GM21367 (cell line): Measurements from ENCODE around the gene CNBD2.
A peak's percentile ranks its signal among the peaks of the same experiment; 100 is the strongest.
"Not testable (repeated sequence)": the region's sequence is repeated elsewhere in the genome, so short reads cannot be mapped to it uniquely, and the experiment has no call there.

Experiments
- ATAC-seq: cut with Tn5 transposase; IDR thresholded peaks from one replicate; pipeline ENCODE4 v1.9.1; 2021; ENCODE audit not compliant: unreplicated experiment

The CNBD2 gene

DNA sequence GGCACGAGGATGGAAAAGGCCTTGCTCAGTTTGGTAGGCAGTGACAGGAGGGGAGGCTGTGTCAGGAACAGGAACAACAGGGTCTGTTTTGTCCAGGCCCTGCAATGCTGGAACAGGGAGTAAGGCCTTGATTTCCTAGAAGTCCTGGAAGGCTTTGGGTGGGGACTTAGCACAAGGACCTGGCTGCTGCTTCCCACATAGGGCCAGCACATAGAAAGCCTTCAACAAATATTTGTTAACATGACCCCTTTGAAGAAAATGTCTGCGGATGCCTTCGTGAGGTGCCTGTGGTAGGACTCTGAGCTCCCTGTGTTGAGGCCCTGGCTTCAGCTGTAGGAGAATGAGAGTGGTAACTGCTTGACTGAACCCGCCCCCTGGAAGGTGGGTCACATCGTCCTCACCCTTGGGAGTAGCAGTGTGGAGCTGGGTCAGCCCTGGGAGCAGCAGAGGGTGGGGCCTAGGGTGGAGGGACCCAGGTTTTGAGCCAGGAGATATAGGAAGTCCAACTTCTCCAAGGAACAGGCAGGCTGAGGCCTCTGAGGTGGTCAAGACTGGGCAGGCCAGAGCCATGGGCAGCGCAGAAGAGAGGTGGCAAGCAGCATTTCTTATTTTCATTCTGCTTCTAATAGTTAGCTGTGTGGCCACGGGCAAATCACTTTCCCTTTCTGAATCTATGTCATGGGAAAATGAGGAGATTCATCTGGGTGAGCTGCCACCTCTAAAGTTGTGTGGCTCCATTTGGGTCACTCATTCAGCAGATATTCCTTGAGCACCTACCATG is 50.0 kb downstream of the CNBD2 start:
- ATAC-seq, result no peak

DNA sequence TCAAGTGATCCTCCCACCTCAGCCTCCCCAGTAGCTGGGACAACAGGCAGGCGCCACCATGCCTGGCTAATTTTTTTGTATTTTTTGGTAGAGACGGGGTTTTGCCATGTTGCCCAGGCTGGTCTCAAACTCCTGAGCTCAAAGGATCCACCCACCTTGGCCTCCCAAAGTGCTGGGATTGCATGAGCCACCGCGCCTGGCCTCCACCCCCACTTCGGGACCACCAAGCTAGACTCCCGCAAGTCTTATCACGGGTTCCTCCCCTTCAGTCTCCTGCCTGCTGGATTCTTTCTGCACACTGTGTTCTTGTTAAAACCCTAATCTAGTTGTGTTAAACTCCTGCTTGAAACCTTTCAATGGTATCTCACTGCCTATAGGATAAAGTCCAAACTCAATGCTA is 57.7 kb downstream of the CNBD2 start:
- not testable (repeated sequence) for ATAC-seq

DNA sequence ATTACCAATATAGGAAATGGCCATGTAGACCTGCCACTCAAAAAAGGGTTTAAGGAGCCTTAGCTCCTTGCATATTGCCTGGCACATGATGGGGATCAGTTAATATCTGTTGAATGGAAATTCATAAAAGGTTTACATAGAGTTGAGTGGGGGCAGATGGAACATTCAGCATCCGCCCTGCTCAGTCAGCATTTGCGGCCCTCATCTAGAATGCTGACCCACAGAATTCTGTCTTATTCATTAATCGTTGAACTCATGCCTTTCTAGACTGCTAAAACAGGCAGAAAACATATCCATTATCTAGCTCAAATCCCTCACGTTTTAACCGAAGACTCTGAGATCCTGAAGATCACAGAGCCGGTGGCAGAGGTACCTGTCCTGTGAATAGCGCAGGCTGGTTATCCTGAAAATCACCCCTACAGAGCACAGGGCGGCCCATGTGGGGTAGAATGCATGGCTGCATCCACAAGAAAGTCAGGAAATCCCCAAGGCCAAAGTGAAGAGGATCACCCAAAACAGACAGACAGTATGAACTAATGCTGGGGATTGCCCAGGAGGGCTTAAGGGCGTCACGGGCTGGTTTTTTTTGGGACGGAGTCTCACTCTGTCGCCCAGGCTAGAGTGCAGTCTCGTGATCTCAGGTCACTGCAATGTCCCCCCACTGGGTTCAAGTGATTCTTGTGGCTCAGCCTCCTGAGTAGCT is 59.9 kb downstream of the CNBD2 start:
- no peak for ATAC-seq

DNA sequence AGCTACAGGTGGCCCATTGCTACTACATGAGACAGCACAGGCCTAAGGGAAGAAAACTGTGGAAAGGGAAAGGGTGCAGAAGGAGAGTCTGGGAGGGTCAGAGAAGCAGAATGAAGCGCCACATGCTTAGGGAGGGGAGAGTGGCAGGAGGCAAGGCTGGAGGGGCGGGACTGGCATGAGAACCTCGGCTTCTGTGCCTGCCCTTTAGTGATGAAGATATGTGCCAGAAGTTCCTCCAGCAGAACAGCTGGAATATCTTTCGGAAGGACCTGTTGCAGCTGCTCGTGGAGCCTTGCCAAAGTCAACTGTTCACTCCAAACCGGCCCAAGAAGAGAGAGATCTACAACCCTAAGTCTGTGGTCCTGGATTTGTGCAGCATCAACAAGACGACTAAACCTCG is 61.8 kb downstream of the CNBD2 start:
- ATAC-seq, result no peak

- ATAC-seq, result no peak
These were observed 63.4 kb downstream of the CNBD2 start for GRCh38 chr20:36031806-36032205.

DNA sequence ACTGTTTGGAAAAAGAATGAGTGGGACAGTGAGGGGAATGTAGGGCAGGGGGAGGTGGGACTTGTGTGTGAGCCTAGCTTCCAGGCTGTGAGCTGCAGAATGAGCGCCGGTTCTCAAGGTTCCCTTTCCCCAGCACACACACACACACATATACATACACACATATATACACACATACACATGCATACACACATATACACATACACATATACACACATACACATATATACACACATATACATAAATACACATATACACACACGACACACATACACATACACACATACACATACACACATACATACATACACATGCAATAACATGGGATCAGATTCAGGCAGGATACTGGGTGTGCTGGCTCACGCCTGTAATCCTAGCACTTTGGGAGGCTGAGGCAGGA is 66.5 kb downstream of the CNBD2 start:
- no peak for ATAC-seq

DNA sequence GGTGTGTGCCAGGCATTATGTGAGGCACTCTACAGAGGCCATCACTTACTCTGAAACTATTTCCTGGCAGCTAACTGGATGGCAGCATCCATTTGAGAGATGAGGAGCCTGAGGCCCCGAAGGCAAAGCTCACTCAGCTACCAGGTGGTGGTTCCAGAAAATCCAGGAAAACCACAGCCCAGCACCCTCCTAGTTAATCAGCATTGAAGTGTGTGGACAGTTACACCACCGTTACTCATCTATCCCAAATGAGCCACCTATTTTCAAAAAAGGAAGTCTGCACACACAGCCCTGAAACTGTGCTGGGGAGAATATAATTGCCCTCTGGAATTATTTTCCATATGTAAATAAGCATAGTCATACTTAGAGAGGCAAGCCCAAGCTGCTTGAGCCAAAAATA is 67.4 kb downstream of the CNBD2 start:
- ATAC-seq, result no peak

GRCh38 chr20:36036688-36037087 is 68.3 kb downstream of the CNBD2 start:
- no peak for ATAC-seq

DNA sequence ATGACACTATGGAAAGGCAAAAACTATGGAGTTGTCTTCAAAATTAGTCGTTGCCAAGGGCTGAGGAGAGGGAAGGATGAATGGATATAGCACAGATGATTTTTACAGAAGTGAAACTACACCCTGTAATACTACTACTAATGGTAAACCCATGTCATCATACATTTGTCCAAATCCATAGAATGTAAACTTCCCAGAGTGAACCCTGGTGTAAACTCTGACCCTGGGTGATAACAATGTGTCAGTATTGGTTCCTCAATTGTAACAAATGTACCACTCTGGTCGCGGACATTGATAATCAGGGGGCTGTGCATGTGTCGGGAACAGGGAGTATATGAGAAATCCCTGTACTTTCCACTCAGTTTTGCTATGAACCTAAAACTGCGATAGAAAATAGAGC is 72.2 kb downstream of the CNBD2 start:
- no peak for ATAC-seq

GRCh38 chr20:36043441-36043840 is 75.1 kb downstream of the CNBD2 start:
- ATAC-seq, result no peak

- no peak for ATAC-seq
These were observed 75.6 kb downstream of the CNBD2 start for GRCh38 chr20:36043892-36044515.

- no peak for ATAC-seq
These were observed 77.0 kb downstream of the CNBD2 start for GRCh38 chr20:36045373-36045714.

GRCh38 chr20:36046073-36046798 is 77.8 kb downstream of the CNBD2 start:
- ATAC-seq, result not testable (repeated sequence)

GRCh38 chr20:36049408-36049807 is 81.0 kb downstream of the CNBD2 start:
- ATAC-seq, result not testable (repeated sequence)

GRCh38 chr20:36050436-36051317 is 82.3 kb downstream of the CNBD2 start:
- ATAC-seq, result peak; percentile 77

DNA sequence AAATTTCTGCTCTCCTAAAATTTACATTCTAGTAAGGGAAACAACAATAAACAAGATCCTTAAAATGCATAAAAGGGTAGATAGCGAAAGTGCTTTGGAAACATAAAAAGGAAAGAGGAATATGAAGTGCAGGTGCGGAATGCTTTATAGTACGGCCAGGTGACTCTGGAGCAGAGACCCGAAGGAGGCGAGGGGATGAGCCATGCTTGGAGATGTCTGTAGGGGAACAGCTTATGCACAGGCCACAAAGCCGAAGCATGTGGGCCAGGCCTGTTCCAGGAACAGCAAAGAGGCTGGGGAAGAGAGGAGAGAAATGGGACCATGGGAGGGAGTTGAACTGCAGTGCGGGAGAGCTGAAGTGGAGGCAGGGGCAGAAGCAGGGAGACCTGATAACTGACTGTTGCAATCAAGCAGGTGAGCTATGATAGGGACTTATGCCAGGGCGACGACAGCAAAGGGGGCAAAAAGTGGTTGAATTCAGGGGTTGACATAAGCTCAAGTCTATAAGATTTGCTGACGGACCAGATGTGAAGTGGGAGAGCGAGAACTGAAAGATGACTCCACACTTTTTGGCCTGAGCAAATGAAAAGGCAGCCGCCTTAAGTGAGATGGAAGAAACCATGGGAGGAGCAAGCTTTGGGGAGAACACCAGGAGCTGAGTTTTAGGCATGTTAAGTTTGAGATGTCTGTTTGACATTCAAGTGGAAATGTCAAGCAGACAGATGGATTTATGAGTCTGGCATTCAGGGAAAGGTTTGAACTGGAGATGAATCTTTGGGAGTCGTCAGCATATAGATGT is 83.1 kb downstream of the CNBD2 start:
- ATAC-seq, result no peak

DNA sequence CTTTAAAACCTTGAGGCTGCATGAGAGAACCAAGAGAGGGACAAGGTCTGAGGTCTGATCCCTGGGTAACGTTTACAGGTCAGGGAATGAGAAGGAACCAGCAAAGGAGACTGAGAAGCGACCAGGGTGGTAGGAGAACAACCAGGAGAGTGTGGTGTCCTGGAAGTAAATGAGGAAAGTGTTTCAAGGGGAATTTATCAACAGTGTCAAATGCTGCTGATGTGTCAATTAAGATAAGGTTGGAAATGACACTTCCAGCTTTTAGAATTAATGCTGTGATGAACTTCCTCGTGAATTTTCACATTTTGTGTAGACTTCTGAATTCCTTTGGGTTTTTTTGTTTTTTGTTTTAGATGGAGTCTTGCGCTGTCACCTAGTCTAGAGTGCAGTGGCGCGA is 83.7 kb downstream of the CNBD2 start:
- no peak for ATAC-seq

DNA sequence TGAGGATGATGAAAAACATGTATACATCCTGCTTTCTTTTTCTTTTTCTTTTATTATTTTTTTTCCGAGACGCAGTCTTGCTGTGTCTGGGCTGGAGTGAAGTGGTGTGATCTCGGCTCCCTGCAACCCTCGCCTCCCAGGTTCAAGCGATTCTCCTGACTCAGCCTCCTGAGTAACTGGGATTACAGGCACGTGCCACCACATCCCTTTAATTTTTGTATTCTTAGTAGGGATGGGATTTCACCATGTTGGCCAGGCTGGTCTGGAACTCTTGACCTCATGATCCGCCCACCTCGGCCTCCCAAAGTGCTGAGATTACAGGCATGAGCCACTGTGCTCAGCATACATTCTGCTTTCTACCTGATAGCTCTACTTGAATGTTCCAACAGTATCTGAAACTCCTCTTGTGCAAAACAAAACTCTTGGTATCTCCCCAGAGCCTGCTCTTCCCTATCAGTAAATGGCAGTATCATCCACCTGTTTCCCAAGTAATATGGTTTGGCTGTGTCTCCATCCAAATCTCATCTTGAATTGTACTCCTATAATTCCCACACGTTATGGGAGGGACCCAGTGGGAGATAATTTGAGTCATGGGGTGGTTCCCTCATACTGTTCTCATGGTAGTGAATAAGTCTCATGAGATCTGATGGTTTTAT is 85.6 kb downstream of the CNBD2 start:
- not testable (repeated sequence) for ATAC-seq

DNA sequence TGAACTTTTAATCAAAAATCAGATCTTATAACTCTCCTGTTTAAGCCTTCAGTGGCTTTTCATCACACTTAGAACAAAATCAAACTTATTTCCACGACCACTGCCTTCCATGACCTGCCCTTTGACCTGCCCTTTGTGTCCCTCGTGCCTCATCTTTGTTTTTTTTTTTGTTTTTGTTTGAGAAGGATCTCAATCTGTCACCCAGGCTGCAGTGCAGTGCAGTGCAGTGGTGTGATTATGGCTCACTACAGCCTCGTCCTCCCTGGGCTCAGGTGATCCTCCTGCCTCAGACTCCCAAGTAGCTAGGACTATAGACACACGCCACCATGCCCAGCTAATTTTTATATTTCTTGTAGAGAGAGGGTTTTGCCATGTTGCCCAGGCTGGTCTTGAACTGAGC is 86.8 kb downstream of the CNBD2 start:
- ATAC-seq, result no peak
